Measurements from ENCODE around the gene CDH4.

CDH4 gene

GRCh38 chr20:61926253-61926613, 674.2 kb downstream of the CDH4 start:
- DNase-seq (ENCODE audit: low read depth in 2 of 2), result no peak

- DNase-seq (ENCODE audit: low read depth in 2 of 2), result no peak
Measured at GRCh38 chr20:61926796-61927192, 674.7 kb downstream of the CDH4 start.

- DNase-seq (ENCODE audit: low read depth in 2 of 2), result no peak
Measured at GRCh38 chr20:61927193-61927825, 675.2 kb downstream of the CDH4 start.

GRCh38 chr20:61927826-61928541, 675.9 kb downstream of the CDH4 start:
- DNase-seq (ENCODE audit: low read depth in 2 of 2), result no peak

- no peak for DNase-seq (ENCODE audit: low read depth in 2 of 2)
Measured at GRCh38 chr20:61929561-61929960, 677.5 kb downstream of the CDH4 start.

- DNase-seq (ENCODE audit: low read depth in 2 of 2), result no peak
Measured at GRCh38 chr20:61929971-61930666, 678.1 kb downstream of the CDH4 start.

- no peak for DNase-seq (ENCODE audit: low read depth in 2 of 2)
Measured at GRCh38 chr20:61930776-61931475, 678.9 kb downstream of the CDH4 start.

GRCh38 chr20:61931476-61932198, 679.6 kb downstream of the CDH4 start:
- DNase-seq (ENCODE audit: low read depth in 2 of 2), result no peak

- no peak for DNase-seq (ENCODE audit: low read depth in 2 of 2)
Measured at GRCh38 chr20:61932199-61932592, 680.1 kb downstream of the CDH4 start.

- DNase-seq (ENCODE audit: low read depth in 2 of 2), result no peak
Measured at GRCh38 chr20:61932711-61933480, 680.8 kb downstream of the CDH4 start.

GRCh38 chr20:61933481-61933950, 681.5 kb downstream of the CDH4 start:
- DNase-seq (ENCODE audit: low read depth in 2 of 2), result no peak

- no peak for DNase-seq (ENCODE audit: low read depth in 2 of 2)
Measured at GRCh38 chr20:61933951-61934715, 682.1 kb downstream of the CDH4 start.

GRCh38 chr20:61934716-61935530, 682.9 kb downstream of the CDH4 start:
- DNase-seq (ENCODE audit: low read depth in 2 of 2), result no peak

GRCh38 chr20:61935926-61936700, 684.1 kb downstream of the CDH4 start:
- DNase-seq (ENCODE audit: low read depth in 2 of 2), result no peak

- DNase-seq (ENCODE audit: low read depth in 2 of 2), result no peak
Measured at GRCh38 chr20:61936701-61937131, 684.7 kb downstream of the CDH4 start.

GRCh38 chr20:61937146-61937962, 685.3 kb downstream of the CDH4 start:
- no peak for DNase-seq (ENCODE audit: low read depth in 2 of 2)

Data from fibroblast of skin of left quadriceps (primary cell).